GM12878 (cell line): ENCODE measurements around the gene GPSM1. TPM values are rescaled to one million over a fixed set of nuclear protein-coding genes. Genes with fewer than 3 reads are reported as not detected.

Experiments used
- ATAC-seq: fragments of 200-7000 bp; cut with Tn5 transposase; 3 replicates; pipeline ENCODE4 v1.9.1; 2020; ENCODE audit warnings: mild to moderate bottlenecking, moderate library complexity
- BruUV-seq: library from RNA; stranded (reverse); fragments of 400-500 nt; replicated peaks from 2 replicates; lab custom pipeline; 2021; lab: Mats Ljungman, UMichigan
- CTCF ChIA-PET: fragments of 300-600 bp; sonication (Branson Sonifier 250); formaldehyde crosslinking; extraction: SDS; loops from one replicate; lab custom pipeline; 2021; ENCODE audit warnings: inconsistent platforms; lab: Yijun Ruan, JAX
- POLR2A ChIA-PET: fragments of 350-600 bp; formaldehyde crosslinking; extraction: SDS; loops from one replicate; lab custom pipeline; 2021; ENCODE audit warnings: inconsistent platforms; lab: Charles Lee
- RAD21 ChIA-PET: fragments of 300-600 bp; sonication (Branson Sonifier 250); formaldehyde crosslinking; loops from one replicate; lab custom pipeline; 2023; ENCODE audit warnings: antibody characterized with exemption; ENCODE audit not compliant: unreplicated experiment; lab: Charles Lee
- SMC1A ChIA-PET: fragments of 300-600 bp; sonication (Branson Sonifier 250); formaldehyde crosslinking; loops from one replicate; lab custom pipeline; 2023; ENCODE audit not compliant: unreplicated experiment, uncharacterized antibody; lab: Charles Lee
- DNase-seq: peaks from one replicate; pipeline ENCODE4 v3.0.0-alpha.2; 2011; ENCODE audit warnings: low read depth, low spot score
- FAIRE-seq: peaks from 3 replicates; lab custom pipeline; 2011; peaks lifted over from hg19 to GRCh38; lab: Jason Lieb, UNC
- H2AFZ ChIP-seq: 2 replicates; pipeline ENCODE4 v1.6.0; 2011; ENCODE audit warnings: low read depth, low read length, control low read depth; ENCODE audit not compliant: control insufficient read depth
- H3K27ac ChIP-seq: 2 replicates; pipeline ENCODE4 v1.5.1; 2011; ENCODE audit warnings: control low read depth; ENCODE audit not compliant: control insufficient read depth, insufficient read depth
- H3K27me3 ChIP-seq, 2 experiments: replicated peaks in 1 of 2; 2 replicates each; pipeline versions ENCODE4 v1.6.0 to v1.6.1; 2011; ENCODE audit warnings: low read length in 1 of 2; ENCODE audit not compliant: control insufficient read depth in 2 of 2, insufficient read depth in 2 of 2
- H3K36me3 ChIP-seq, 2 experiments: 2 replicates each; pipeline ENCODE4 v1.5.1; 2011; ENCODE audit warnings: low read length in 1 of 2; ENCODE audit not compliant: control insufficient read depth in 2 of 2, insufficient read depth in 2 of 2
- H3K4me1 ChIP-seq: 2 replicates; pipeline ENCODE4 v1.6.1; 2011; ENCODE audit warnings: mild to moderate bottlenecking, low read length, moderate library complexity, mixed read lengths; ENCODE audit not compliant: control insufficient read depth, insufficient read depth
- H3K4me2 ChIP-seq: 2 replicates; pipeline ENCODE4 v1.6.0; 2011; ENCODE audit warnings: control low read depth; ENCODE audit not compliant: control insufficient read depth, insufficient read depth
- H3K4me3 ChIP-seq: fragments of 200-600 bp; sonication (generic); 2 replicates; pipeline ENCODE4 v1.5.1; 2016
- H3K79me2 ChIP-seq: 2 replicates; pipeline ENCODE4 v1.6.0; 2011; ENCODE audit warnings: low read length; ENCODE audit not compliant: control insufficient read depth, insufficient read depth
- H3K9ac ChIP-seq: 2 replicates; pipeline ENCODE4 v1.8.0; 2011; ENCODE audit warnings: low read length, control low read depth, mixed read lengths; ENCODE audit not compliant: control insufficient read depth, insufficient read depth
- H3K9me3 ChIP-seq: replicated peaks from 3 replicates; pipeline ENCODE4 v1.5.1; 2011; ENCODE audit warnings: mild to moderate bottlenecking, low read length; ENCODE audit not compliant: control insufficient read depth, insufficient read depth
- H4K20me1 ChIP-seq: 2 replicates; pipeline ENCODE4 v1.6.0; 2011; ENCODE audit not compliant: control insufficient read depth, insufficient read depth
- NKRF ChIP-seq: fragments of 450-650 bp; conservative IDR thresholded peaks from 2 replicates; pipeline ENCODE4 v1.6.1; 2017; ENCODE audit warnings: mild to moderate bottlenecking, moderate library complexity
- POLR2A ChIP-seq: IDR thresholded peaks from 2 replicates; pipeline ENCODE4 v1.6.1; 2011; ENCODE audit warnings: low read depth, mild to moderate bottlenecking, low read length
- USF1 ChIP-seq: IDR thresholded peaks from 2 replicates; pipeline ENCODE4 v1.6.1; 2011; ENCODE audit warnings: borderline replicate concordance, low read depth, mild to moderate bottlenecking, moderate library complexity, mixed read lengths, low read length; ENCODE audit not compliant: insufficient read depth; ENCODE audit errors: extremely low read length
- USF2 ChIP-seq: IDR thresholded peaks from 2 replicates; pipeline ENCODE4 v1.6.1; 2011; ENCODE audit warnings: low read depth, low read length, improper control_type of control experiment, borderline replicate concordance
- WGBS: methylation state at CpG from one replicate; pipeline ENCODE4 v1.1.6; 2016; ENCODE audit warnings: low lambda C conversion rate; ENCODE audit not compliant: insufficient replicate concordance, insufficient coverage; ENCODE audit errors: missing lambda C conversion rate; 5-methylcytosine and 5-hydroxymethylcytosine counted together
- in situ Hi-C: fragments of 300-500 bp; cut with MboI; formaldehyde crosslinking; loops from 9 replicates; pipeline ENCODE4 v1.14.3; 2018; ENCODE audit warnings: mixed read lengths
- intact Hi-C: fragments of 100-400 bp; cut with micrococcal nuclease; formaldehyde crosslinking; loops from one replicate; pipeline ENCODE4 v1.14.2; 2022; ENCODE audit not compliant: unreplicated experiment
- polyA plus RNA-seq, 11 experiments: library from polyadenylated mRNA; depleted of rRNA in 4 of 11; unstranded in 6 of 11; stranded (reverse) in 5 of 11; fragments of >200 nt; fragmentation: Nextera tagmentation in 4 of 11; fragmentation: Illumina TruSeq in 1 of 11; extraction: Ambion mirVana in 4 of 11; extraction: Trizol in 1 of 11; gene quantifications; 1 replicate in 1 of 11; 2 replicates in 10 of 11; pipeline versions ENCODE4 v1.2.1 to v1.2.3, GENCODE V29; 2011 to 2016; ENCODE audit warnings: inconsistent platforms in 2 of 11, missing spikeins in 2 of 11, low read depth in 1 of 11
- total RNA-seq, 4 experiments: library from RNA; depleted of rRNA in 3 of 4; stranded (reverse); fragments of >200 nt in 3 of 4; fragmentation: Illumina TruSeq in 1 of 4; extraction: Trizol in 1 of 4; gene quantifications; 2 replicates each; pipeline versions ENCODE4 v1.2.1 to v1.2.3, GENCODE V29; 2013 to 2021

The GPSM1 gene
- total and polyA plus RNA-seq, 10 of the 15 experiments (the other 5 are each of a cell fraction or from before 2014, with no cell fraction given) = 0.04 to 0.10 (median 0.10) TPM; not detected in 7

- no peaks in the 10 kb centered on the region for H4K20me1 ChIP-seq
- ChIA-PET CTCF (interaction anchor here (0.5 to 2.5 kb wide), 10 partner anchors 8 to 311 kb away, joined by 3 to 21 read pairs (median 4); partner anchors contain the start of genes DNLZ, ENTR1 and PMPCA), SMC1A (interaction anchor here (1.1 kb wide), 1 partner anchor 8 kb away, joined by 4 read pairs; the partner anchor contains the start of gene ENTR1), RAD21 (interaction anchor here (0.6 to 1.7 kb wide), 3 partner anchors 8 to 233 kb away, joined by 3 to 6 read pairs (median 3); partner anchors contain the start of gene DNLZ), POLR2A (interaction anchor here (1.1 to 2.4 kb wide), 3 partner anchors 8 to 39 kb away, joined by 3 to 11 read pairs (median 3); partner anchors contain the start of genes ENTR1 and PMPCA)
- H2AFZ ChIP-seq = no peak overlapping the region
- H3K36me3 ChIP-seq = peaks cover 7 to 19% of the 10 kb centered on the region in 2 experiments; a peak in 3 of 4 replicates
- H3K4me1 ChIP-seq = peaks cover 38% of the 10 kb centered on the region
- BruUV-seq = no TSS peak
- ATAC-seq (no peak), DNase-seq (no peak), FAIRE-seq (no peak)
- H3K27me3 ChIP-seq = no peaks in the 10 kb centered on the region
- no peak overlapping the region for H3K27ac ChIP-seq
- WGBS = 93% methylated on average over 18 of the region's 18 CpGs
- no peak overlapping the region for H3K4me3 ChIP-seq
- TF ChIP-seq NKRF (no peak), USF1 (no peak), POLR2A (peak; percentile 54; the same call in 1 of the 2 replicates), USF2 (no peak)
- no peaks in the 10 kb centered on the region for H3K9me3 ChIP-seq
- peaks cover 28% of the 10 kb centered on the region for H3K79me2 ChIP-seq
- in situ Hi-C loops = no loop called here
- intact Hi-C loops = no loop called here
- H3K9ac ChIP-seq = no peak overlapping the region
- H3K4me2 ChIP-seq = no peak overlapping the region
Observed at GRCh38 chr9:136401173-136401922, 74.0 kb downstream of the GPSM1 start.
